NCI-H2227 (cell line): ENCODE measurements around the gene GPM6B.

Experiments
- DNase-seq: peaks from one replicate; lab custom pipeline; 2025; ENCODE audit not compliant: unreplicated experiment; lab: John Stamatoyannopoulos, UW

Gene GPM6B

DNA sequence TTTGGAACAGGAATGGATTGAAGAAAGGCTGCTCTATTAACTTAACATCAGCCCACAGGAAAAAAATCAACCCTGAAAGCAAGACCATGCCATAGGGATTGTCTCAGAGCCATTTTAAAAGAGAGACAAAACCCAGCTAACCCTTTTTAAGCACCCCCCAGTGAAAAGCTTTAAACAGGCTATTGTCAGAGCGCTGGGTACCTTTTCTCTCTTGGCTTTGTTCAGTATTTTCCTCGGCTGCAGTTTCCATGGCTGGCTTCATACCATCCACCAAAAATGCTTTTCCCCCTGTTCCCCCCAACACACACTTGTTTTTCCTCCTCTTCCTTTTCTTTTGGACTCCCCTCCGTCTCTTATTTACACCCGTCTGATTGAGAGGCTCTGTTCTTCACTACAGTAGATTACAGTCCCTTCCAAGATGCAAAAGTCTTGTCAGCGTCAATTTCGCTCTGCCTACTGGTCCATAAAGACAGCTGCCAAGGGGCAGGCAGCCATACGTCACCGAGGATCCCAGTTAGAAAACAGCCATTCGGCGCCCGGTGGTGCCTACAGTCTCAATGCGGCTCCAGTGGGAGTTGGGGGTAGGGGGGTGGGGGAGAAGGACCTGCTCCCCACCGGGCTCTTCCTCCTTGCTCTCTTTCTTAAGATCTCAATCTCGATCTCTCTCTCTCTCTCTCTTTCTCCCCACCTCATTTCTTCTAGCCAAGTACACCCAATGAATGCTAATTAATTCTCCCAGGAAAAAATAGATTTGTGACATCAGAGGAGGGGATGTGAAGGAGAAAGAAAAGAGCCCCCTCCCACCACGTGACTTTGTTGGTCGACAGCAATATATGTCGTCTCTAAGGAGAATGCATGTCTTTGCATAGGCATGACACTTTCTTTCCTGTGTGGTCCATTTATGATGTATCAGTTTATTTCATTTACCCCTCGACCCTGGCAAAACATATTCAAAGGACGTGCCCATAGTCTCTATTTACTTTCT is at the start of gene GPM6B:
TSS of gene GPM6B (minus strand) at position 451 of the 985 bp plus-strand sequence. CDS start at position 262, 189 bp downstream.
- DNase-seq: peak; percentile 71

DNA sequence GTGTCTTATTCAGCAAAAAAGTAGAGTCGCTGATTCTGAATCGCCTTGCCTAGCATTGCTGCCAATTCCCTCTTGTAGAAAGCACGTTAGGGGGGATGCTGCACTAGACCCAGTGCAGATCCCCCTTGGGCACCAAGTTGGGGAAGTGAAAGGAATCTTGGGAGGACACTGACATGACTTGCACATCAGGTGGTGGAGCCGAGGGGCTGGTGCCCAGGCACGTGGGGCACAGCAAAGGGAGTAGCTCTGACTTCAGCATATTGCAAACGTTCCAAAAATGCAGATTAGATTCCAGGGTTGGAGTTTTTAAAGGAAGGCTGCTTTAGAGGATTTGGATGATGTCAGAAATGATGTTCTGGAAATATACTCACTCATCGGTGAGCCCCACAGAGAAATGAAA is 47.4 kb upstream of the GPM6B start:
- DNase-seq: no peak

DNA sequence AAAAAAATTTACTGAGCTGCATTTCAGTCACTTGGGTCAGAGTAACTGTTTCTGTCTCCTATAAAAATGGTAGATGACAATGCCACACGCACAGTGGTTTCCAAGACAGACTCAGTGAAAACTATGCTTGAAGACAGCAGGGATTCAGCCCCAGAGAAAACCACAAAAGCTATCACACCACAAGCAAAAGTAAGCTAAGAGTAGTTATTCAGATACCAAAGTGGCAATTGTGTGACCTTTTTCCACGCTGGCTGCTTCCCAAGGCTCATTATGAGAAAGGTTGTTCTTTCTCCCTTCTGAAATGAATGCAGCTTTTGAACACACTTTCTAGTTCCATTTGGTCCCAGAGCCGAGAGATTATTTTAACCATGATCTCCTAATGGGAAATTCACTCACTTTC is 46.4 kb upstream of the GPM6B start:
- peak; percentile 42 for DNase-seq

DNA sequence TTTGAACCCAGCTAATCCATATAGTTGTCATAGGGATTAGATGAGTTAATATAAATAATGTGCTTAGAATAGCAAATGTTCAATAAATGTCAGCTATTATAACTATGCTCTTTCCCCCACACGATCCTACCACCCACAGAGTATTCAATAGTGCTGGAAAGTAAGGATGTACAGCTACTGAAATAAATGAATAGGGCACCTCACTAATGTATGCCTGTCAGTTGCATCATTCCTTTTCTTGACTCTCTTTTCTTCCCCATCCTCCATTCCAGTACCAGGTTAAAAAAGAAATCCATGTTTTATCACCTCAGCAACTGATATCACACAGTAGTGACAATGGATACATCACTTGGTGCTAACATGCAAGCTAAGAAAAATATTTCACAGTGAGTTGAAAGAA is 42.8 kb upstream of the GPM6B start:
- DNase-seq: no peak

- no peak for DNase-seq
Observed at GRCh38 chrX:13857804-13858203, 40.9 kb upstream of the GPM6B start.

DNA sequence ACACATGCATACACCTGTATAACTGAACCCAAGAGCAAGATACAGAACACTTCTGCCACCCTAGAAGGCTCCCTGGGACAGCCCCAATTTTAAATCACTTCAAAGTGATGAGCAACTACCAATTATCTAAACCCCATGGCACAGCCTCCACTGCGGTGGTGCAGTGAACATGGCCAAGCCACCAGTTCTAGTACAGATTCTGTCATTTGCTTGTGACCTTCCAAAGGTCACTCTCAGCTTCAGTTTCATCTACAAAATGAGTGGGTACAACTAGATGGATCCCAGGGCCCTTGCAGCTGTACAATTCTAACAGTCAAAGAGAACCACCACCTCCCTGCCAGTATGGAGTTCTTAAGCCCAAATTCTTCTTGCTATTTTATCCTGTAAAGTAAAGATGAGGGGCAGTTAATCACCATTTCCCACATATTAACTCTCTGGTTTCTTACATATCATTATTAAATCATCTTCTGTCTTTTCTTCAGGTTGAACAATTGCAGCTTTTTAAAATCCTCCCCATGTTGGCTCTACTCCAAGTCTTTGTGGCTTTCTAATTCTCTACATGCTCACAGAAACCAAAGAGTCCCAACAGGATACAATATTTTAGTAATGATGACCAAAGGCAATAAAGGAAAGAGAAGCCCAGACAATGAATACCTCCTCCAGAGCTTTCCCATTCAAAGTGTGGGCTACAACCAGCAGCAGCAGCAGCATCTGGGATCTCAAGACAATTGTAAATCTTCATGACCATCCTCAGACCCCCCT is 39.0 kb upstream of the GPM6B start:
- peak; percentile 42 for DNase-seq

DNA sequence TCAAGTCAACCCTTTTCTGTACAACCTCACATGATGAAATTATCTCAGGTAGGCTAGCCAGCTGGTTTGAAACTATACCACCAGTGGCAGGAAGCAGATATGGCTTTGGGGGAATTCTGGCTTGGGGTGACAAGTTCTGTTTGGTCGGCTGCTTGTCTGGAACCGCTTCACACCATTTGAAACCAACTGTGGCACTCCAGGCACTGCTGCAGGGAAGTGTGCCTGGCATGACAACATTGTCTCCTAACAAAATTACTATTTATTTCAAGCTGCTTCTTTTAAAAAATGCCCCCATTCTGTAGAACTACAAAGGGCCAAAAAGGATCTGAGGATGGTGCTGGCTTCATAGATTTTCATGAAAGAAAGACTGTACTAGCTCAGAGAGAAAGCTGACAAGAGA is 37.1 kb upstream of the GPM6B start:
- no peak for DNase-seq

DNA sequence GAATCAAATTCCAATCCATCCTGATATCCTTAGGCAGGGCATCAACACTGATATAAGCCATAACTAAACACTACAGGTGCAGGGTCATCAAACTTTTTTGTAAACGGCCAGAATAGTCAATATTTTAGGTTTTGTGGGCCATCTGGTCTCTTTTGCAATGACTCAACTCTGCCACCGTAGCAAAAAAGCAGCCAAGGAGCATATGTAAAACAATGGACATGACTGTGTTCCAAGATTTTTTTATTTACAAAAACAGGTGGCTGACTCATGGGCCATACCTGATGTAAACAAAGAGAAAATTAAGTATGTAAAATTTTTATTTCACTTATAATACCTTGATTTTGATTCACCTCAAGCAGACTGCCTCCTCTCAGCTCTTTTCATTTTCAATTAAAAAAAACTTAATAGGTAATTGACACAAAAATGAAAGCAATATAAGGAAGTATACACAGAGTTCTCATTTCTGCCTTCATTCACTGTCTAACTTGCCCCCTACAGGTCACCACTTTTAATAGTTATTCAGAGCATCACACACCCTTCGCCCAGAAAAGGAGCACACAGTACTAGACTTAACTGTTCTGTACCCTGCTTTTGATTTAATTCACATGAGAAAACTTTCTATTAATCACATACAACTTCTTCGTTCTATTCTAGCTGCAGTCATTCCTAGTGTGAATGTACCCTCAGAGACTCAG is 35.3 kb upstream of the GPM6B start:
- DNase-seq: no peak

DNA sequence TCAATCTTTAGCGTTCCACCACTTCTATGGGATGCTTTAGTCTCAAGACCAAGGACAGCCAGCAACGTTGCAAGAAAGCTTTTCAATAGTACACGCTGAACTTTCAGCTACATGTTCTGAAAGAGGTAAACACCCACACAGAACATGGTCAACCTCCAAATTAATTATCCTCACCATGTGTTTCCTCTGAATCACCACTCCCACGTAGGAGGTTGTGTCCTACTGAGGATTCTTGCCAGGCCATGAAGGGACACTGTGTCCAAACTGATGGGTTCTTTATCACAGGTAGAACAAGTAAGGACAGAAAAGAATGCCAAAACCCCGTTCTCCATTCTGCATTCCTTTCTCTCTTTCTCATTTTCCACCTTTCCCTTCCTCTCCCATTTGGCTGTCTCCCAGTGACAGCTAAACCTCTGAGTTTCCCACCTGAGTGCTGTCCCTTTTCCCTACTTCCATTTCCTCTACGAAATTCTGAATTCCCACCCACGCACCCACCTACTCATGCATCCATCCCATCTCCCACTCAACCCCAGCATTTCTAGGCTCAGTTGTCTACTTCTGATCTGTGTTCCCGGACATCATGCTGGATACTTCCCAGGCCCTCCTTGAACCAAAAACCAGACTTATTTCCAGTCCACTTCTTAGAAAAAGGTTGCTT is 29.0 kb upstream of the GPM6B start:
- no peak for DNase-seq

DNA sequence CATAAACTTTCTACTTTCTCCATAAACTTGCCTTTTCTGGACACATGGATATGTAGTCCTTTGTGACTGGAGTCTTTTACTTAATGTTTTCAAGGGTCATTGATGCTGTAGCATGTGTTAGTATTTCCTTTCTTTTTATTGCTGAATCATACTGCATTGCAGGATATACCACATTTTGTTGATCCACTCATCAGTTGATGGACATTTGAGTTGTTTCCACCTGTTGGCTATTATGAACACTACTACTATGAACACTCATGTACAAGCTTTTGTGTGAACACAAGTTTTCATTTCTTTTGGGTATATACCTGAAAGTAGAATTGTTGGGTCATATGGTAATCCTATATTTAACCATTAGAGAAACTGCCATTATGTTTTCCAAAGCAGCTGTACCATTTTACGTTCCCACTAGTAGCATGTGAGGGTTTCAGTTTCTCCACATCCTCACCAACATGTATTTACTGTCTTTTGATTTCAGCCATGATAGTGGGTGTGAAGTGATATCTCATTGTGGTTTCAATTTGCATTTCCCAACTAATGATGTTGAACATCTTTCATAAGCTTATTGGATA is 26.3 kb upstream of the GPM6B start:
- no peak for DNase-seq

DNA sequence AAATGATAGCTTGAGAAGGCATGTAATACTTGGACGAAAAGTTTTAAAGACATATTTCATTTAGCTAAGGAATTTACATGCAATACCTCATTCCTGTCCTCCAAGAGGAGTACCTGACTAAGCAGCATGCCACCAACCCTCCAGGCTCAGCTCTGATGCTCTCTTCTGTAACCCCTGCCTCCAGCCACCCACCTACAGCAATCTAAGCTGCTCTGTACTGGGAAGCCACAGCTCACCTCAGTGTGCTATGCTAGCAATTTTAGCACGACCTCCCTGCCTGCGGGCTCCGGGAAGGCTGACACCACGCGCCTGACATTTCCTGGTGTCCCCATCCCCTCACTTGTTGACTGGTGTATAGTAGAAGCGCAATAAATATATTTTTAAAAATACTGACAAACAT is 23.2 kb upstream of the GPM6B start:
- no peak for DNase-seq

GRCh38 chrX:13837290-13837745 is 20.4 kb upstream of the GPM6B start:
- no peak for DNase-seq

- no peak for DNase-seq
Observed at GRCh38 chrX:13836575-13836974, 19.7 kb upstream of the GPM6B start.

DNA sequence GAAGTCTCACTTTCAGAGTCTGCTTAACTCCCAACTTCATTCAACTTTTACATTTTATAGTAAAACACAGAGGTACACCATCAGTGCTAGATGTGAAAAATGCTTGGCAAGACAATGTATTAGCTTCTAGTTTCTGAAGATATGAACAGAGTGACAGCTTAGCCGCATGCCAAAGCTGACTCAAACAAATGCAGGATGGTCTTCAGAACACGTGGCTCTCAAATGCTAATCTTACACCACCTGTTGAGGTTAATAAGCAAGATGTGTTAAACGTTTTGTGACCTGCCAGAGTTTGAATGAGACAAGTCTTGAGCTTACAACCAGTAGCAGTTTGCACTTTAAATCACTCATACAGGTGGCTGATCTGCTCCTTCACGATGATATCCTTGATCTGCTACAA is 18.9 kb upstream of the GPM6B start:
- DNase-seq: no peak

DNA sequence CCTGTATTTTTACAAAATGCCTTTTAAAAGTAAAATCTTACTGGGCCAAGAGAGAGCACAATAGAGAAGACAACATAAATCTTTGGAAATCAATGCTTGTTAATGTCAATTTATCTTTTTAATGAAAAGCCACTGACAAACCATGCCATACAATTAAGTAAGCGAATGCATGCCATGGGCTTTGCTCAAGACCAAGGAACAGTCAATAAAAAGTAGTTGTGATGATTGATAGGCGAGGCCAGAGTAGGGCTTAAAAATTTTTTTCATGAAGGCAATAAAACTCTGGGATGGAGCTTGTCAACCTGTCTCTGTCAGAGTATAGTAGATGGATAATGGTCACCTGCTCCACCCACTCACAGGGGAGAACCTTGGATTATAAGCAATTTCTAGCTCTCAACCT is 17.5 kb upstream of the GPM6B start:
- DNase-seq: peak; percentile 51

GRCh38 chrX:13829983-13830382 is 13.1 kb upstream of the GPM6B start:
- no peak for DNase-seq

GRCh38 chrX:13828392-13828791 is 11.5 kb upstream of the GPM6B start:
- no peak for DNase-seq

DNA sequence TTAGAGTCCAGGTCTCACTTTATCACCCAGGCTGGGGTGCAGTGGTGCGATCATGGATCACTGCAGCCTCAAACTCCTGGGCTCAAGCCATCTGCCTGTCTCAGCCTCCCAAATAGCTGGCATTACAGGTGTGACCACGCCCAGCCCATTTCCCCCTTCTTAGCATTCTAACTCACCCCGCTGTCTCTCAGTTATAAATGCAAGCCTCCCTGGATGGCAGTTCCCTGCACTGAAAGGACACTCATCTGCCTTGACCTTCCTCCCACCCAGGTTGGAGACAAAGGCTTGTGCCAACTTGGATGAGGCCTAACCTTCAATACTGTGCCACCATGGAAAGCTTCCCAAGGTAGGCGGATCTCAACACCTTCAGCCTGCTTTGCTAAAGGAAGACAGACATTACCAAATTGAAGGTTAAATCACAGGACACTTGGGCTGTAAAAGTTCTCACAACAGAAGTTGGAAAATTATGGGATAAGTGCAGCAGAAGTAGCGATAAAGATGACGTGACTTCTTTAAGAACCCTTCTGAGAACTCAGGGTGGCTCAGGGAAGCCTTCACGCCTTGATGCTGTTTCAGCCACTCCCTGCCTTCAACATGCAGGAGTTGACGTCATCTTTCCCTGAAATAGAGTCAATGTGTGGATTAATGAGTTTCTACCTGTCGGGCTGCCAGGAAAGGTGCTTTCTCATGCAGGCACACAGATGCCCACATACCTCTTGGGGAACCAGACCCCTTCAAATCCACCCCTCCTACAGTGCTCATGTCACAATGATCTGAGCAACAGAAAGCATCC is 10.6 kb upstream of the GPM6B start:
- DNase-seq: no peak

DNA sequence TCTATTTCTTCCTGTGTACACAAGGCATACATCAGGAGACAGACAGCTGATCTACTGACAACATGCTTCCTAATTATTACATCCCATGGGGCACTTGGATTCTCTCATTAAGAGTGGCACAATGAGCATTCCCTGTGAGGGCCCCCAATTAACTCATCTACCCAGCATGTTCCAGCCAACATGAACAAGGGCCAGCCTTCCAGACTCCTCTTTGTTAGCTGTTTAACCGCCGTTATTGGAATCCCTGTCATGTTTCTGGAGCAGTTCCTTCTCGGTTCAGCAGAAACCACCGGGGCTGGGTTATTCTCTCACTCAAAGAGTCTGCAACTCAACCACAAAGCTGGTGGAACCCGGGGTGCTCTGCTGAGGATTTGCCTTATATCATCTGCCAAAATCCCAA is 9.9 kb upstream of the GPM6B start:
- DNase-seq: no peak
